ENCODE data around the gene DNAH1.
"Not testable (repeated sequence)": the region's sequence is repeated elsewhere in the genome, so short reads cannot be mapped to it uniquely, and the experiment has no call there.

The DNAH1 gene

DNA sequence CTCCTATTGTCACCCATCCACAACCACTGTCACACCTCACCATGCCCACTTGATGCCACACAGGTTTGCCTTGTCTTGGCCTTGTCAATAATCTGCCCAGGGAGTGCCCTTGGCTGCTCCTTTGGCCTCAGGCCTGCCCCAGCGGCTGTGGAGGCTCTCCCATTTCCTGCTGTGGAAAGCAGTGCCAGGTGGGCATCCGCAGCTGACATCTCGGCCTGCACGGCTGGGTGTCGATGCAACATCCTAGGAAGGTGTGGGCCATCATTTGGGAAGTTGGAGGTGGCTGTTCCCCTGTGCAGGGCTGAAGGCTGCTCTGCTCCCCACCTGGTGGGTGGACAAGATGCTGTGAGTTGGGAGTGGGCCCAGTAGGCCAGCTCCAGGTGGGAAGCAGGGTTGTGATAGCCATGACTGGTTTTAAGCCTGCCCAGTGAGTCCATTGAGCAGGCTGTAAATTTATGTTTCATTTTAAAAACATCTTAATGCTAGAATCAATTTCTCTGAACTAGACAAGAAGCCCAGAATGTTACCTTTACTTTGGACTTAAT is 12.5 kb downstream of the DNAH1 start:
- H3K4me3 ChIP-seq (ENCODE audit: low read length) = no peak overlapping the region
- TF ChIP-seq, protein P1, sequence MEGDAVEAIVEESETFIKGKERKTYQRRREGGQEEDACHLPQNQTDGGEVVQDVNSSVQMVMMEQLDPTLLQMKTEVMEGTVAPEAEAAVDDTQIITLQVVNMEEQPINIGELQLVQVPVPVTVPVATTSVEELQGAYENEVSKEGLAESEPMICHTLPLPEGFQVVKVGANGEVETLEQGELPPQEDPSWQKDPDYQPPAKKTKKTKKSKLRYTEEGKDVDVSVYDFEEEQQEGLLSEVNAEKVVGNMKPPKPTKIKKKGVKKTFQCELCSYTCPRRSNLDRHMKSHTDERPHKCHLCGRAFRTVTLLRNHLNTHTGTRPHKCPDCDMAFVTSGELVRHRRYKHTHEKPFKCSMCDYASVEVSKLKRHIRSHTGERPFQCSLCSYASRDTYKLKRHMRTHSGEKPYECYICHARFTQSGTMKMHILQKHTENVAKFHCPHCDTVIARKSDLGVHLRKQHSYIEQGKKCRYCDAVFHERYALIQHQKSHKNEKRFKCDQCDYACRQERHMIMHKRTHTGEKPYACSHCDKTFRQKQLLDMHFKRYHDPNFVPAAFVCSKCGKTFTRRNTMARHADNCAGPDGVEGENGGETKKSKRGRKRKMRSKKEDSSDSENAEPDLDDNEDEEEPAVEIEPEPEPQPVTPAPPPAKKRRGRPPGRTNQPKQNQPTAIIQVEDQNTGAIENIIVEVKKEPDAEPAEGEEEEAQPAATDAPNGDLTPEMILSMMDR (conservative IDR thresholded peaks at IDR 0.05; ENCODE audit: low read depth, low read length) = no peak
- no peak for DNase-seq (ENCODE audit: low read depth)

DNA sequence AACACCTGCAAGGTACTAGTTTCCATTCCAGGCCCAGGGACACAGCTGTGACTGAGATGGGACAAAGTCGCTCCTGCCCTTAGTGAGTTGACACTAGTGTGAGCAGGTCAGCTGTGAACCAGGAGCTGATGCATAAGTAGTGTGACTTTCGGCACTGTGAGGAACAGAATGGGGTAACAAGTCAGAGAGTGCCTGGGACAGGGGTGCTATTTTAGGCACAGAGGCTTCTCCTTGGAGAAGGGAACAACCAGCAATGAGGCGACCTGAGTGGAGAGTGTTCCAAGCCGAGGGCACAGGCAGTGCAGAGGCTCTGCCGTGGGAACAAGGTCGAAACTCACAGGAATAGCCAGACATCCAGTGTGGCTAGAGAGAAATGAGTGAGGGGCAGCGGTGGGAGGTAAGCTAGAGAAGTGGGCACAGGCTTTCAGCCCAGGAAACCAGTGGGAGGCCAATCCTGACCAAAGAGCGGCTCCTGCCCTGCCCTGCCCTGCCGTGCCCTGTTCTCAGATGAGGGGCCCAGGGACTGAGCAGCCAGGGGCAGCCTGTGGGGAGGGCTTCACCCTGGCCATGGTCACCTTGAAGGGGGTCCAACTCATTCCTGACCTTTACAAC is 14.2 kb downstream of the DNAH1 start:
- no peak for DNase-seq (ENCODE audit: low read depth)
- H3K4me3 ChIP-seq (ENCODE audit: low read length) = no peak overlapping the region
- TF ChIP-seq, protein P1 (conservative IDR thresholded peaks at IDR 0.05; ENCODE audit: low read depth, low read length) = no peak

DNA sequence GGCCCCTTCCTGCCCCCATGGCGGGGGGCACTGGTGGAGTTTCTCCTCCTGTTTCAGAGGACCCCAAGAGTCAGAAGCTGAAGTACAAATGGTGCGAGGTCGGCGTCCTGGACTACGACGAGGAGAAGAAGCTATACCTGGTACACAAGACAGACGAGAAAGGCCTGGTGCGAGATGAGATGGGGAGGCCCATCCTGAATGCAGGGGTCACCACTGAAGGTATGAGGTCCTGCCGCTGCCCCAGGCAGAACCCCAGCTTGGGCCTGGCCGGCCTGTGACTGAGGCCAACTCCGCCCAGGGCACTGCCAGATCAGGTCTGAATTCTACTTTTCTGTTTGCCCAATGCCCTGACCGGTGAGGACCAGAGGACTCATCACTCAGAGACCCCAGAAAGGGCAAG is 15.0 kb downstream of the DNAH1 start:
- TF ChIP-seq, protein P1 (conservative IDR thresholded peaks at IDR 0.05; ENCODE audit: low read depth, low read length) = no peak
- no peak overlapping the region for H3K4me3 ChIP-seq (ENCODE audit: low read length)
- DNase-seq (ENCODE audit: low read depth) = no peak

DNA sequence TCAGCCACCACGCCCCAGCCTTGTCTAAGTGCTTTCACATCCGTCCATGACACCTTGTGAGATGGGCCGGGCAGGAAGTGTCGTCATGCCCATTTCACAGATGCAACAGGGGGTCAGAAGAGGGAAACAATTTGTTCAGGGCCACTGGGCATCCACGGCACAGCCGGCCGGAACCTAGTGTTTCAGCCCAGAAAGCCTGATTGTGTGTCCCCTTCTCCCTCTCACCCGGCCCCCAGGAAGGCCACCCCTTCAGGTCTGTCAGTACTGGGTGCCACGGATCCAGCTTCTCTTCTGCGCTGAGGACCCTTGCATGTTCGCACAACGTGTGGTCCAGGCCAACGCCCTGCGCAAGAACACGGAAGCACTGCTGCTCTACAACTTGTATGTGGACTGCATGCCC is 15.8 kb downstream of the DNAH1 start:
- TF ChIP-seq, protein P1 (conservative IDR thresholded peaks at IDR 0.05; ENCODE audit: low read depth, low read length) = no peak
- no peak for DNase-seq (ENCODE audit: low read depth)
- H3K4me3 ChIP-seq (ENCODE audit: low read length) = no peak overlapping the region

DNA sequence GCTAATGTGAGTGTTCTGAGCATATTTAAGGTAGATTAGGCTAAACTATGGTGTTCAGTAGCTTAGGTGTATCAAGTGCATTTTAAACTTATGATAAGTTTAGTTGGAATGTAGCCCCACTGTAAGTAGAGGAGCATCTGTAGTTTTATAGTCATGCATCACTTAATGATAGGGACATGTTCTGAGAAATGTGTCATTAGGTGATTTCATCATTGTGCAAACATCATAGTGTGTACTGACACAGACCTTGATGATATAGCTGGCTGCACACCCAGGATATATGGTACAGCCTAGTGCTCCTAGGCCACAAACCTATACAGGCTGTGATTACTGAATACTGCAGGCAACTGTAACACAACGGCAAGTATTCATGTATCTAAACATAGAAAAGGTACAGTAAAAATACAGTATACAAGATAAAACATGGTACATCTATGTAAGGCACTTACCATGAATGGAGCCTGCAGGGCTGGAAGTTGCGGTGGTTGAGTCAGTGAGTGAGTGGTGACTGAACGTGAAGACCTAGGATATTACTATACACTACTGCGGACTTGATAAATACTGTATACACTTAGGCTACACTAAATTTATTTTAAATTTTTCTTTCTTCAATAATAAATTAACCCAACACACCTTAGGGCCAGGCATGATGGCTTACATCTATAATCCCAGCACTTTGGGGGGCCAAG is 17.9 kb downstream of the DNAH1 start:
- no peak for DNase-seq (ENCODE audit: low read depth)
- TF ChIP-seq, protein P1 (conservative IDR thresholded peaks at IDR 0.05; ENCODE audit: low read depth, low read length) = no peak
- H3K4me3 ChIP-seq (ENCODE audit: low read length) = no peak overlapping the region

DNA sequence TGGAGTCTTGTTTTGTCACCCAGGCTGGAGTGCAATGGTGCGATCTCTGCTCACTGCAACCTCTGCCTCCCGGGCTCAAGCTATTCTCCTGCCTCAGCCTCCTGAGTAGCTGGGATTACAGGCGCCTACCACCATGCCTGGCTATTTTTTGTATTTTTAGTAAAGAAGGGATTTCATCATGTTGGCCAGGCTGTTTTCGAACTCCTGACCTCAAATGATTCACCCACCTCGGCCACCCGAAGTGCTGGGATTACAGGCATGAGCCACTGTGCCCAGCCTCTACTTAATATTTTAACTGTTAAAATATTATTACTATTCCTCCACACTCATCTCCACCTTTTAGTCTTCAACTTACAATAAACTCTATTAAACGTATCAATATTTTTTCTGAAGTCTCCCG is 22.0 kb downstream of the DNAH1 start:
- not testable (repeated sequence) for H3K4me3 ChIP-seq (ENCODE audit: low read length); DNase-seq (ENCODE audit: low read depth)

DNA sequence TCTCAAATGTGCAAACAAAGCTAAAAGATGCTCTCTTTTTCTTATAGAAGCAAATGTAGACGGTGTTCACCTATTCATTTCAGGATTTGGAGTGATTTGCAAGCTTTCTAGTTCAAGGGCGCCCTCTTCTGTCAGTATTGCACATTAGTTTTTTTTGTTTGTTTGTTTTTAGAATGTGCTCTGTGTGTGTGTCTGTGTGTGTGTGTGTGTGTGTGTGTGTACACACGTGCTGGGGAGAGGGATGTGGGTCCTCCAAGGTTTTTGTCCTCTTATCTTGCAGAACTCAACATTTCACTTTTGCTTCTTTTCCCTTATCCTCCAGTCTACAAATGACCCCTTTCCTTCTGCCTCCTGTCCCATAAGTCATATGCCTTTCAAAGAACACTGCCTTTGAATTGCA is 23.5 kb downstream of the DNAH1 start:
- DNase-seq (ENCODE audit: low read depth) = peak; percentile 52
- TF ChIP-seq, protein P1 (conservative IDR thresholded peaks at IDR 0.05; ENCODE audit: low read depth, low read length) = peak; percentile 60
- H3K4me3 ChIP-seq (ENCODE audit: low read length) = no peak overlapping the region

Data from retinal pigment epithelial cell (primary cell).